Spleen (tissue), 11 donors: ENCODE data around the gene RPS18. TPM values are rescaled to one million over a fixed set of nuclear protein-coding genes. Genes with fewer than 3 reads are reported as not detected.

Source experiments
- DNase-seq: peaks from one replicate; pipeline ENCODE4 v3.0.0-alpha.2; 2020
- H3K27ac ChIP-seq, 8 donors: fragments of 200-600 bp; sonication (generic) in 7 of 8; 1 replicate in 4 of 8; 2 replicates in 4 of 8; pipeline versions ENCODE4 v1.5.0 to v1.8.0; 2016 to 2021; ENCODE audit warnings: inconsistent platforms in 4 of 8, mild to moderate bottlenecking in 4 of 8, moderate library complexity in 1 of 8
- H3K27me3 ChIP-seq, 7 donors: fragments of 200-600 bp; sonication (generic) in 6 of 7; replicated peaks in 1 of 7; 1 replicate in 4 of 7; 2 replicates in 3 of 7; pipeline versions ENCODE4 v1.5.0 to v1.8.0; 2016 to 2021; ENCODE audit warnings: inconsistent platforms in 3 of 7, mild to moderate bottlenecking in 1 of 7
- H3K36me3 ChIP-seq, 6 donors: fragments of 200-600 bp; sonication (generic) in 5 of 6; 1 replicate in 4 of 6; 2 replicates in 2 of 6; pipeline versions ENCODE4 v1.5.0 to v1.8.0; 2016 to 2021; ENCODE audit warnings: inconsistent platforms in 2 of 6
- H3K4me1 ChIP-seq, 6 donors: fragments of 200-600 bp; sonication (generic) in 5 of 6; 1 replicate in 3 of 6; 2 replicates in 3 of 6; pipeline versions ENCODE4 v1.5.0 to v1.8.0; 2016 to 2021; ENCODE audit warnings: inconsistent platforms in 3 of 6
- H3K4me3 ChIP-seq, 8 donors: fragments of 200-600 bp; sonication (generic) in 7 of 8; 1 replicate in 4 of 8; 2 replicates in 4 of 8; pipeline versions ENCODE4 v1.5.0 to v1.8.0; 2016 to 2021; ENCODE audit warnings: inconsistent platforms in 4 of 8, mild to moderate bottlenecking in 4 of 8, moderate library complexity in 2 of 8
- H3K9me3 ChIP-seq, 8 donors: fragments of 200-600 bp; sonication (generic) in 7 of 8; 1 replicate in 4 of 8; 2 replicates in 4 of 8; pipeline versions ENCODE4 v1.5.0 to v1.8.0; 2016 to 2021; ENCODE audit warnings: inconsistent platforms in 4 of 8
- CTCF ChIP-seq, 11 experiments: fragments of 200-600 bp in 7 of 11; fragments of 450-650 bp in 4 of 11; sonication (generic) in 4 of 11; IDR thresholded peaks in 8 of 11; conservative IDR thresholded peaks in 3 of 11; 1 replicate in 7 of 11; 2 replicates in 4 of 11; pipeline versions ENCODE4 v1.4.0 to v1.8.0; 2016 to 2021; ENCODE audit warnings: antibody characterized with exemption in 11 of 11, inconsistent platforms in 4 of 11, mild to moderate bottlenecking in 1 of 11
- POLR2A ChIP-seq, 3 donors: fragments of 450-650 bp; IDR thresholded peaks; one replicate each; pipeline ENCODE4 v1.5.1; 2017; ENCODE audit warnings: antibody characterized with exemption in 3 of 3, mild to moderate bottlenecking in 1 of 3
- POLR2AphosphoS5 ChIP-seq, 3 donors: sonication (generic); formaldehyde crosslinking; IDR thresholded peaks; one replicate each; pipeline ENCODE4 v1.5.1; 2017; ENCODE audit warnings: antibody characterized with exemption in 3 of 3
- WGBS, 5 donors: extraction: QIAGEN DNeasy Blood & Tissue Kit in 3 of 5; methylation state at CpG; one replicate each; pipeline versions ENCODE4 v1.1.5 to v1.1.7; 2013 to 2018; 5-methylcytosine and 5-hydroxymethylcytosine counted together
- intact Hi-C: fragments of 100-400 bp; cut with DNase I; formaldehyde crosslinking; loops from one replicate; pipeline ENCODE4 v1.15.0; 2023; ENCODE audit warnings: low total_unique reads
- polyA plus RNA-seq, 3 donors: library from polyadenylated mRNA; stranded (reverse); fragments of 200-250 nt; gene quantifications; one replicate each; pipeline ENCODE4 v1.2.1, GENCODE V29; 2013
- total RNA-seq, 7 donors: library from RNA; depleted of rRNA in 3 of 7; stranded (reverse); fragments of >200 nt in 3 of 7; fragmentation: NEBNext Ultra II Directional in 4 of 7; extraction: Animal tissue kit (Norgen Biotek cat#: 25700) in 4 of 7; gene quantifications; one replicate each; pipeline versions ENCODE4 v1.1.0 to v1.2.1, GENCODE V29; 2016 to 2021
- donor health status: healthy with polysubstance abuse.
- donor health status: DM: no; HTN: no; CAD: no; lungs with moderate emphysema.
- donor health status: DM: no; HTN: no; CAD: no.
- donor health status: Bipolar disorder and iron deficiency.
- donor health status: healthy.
- donor health status: DM: no; HTN: no; CAD: no.
- donor health status: DM: yes; HTN: yes; CAD: no.

The RPS18 gene
- total and polyA plus RNA-seq, 10 donors = 1,471 to 17,605 (median 2,766) TPM

DNA sequence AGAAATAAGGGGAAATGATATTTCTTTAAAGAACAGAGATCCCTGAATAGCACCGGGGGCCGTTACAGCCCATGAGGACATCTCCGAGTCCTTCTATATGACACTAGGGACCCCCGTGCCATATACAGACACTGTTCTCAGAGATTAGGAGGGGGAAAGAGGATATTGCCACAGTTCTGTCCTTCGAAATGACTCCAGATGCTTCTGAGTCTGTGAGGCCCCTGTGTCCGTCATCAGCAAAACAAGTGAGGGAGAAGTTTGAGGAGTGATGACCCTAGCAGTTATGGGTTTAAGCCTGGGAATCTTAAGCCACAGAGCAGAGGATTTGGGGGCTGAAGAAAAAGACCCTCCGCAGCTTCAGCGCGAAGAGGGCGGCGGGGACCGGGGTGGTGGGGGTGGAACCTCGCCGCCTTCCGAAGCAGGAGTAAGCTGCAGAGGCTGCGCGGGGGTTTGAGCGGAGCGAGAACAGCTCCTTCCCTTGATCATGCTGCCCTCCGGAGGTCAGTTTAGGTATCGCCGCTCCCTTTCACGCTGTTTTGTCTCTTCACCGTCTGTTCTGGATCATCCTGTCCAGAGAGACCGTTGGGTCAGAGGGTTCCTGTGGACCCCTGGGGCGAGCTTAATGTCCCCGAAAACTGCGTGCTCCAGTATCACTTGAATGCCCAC, 23.8 kb upstream of the RPS18 start:
- H3K27me3 ChIP-seq = peaks cover 0 to 16% (median 0%) of the 10 kb centered on the region in 7 donors
- peaks cover 10 to 45% (median 29%) of the 10 kb centered on the region in 6 donors for H3K4me1 ChIP-seq
- H3K27ac ChIP-seq = peak overlapping the region; percentile 89 to 93 (median 91)
- peaks cover 0 to 22% (median 0%) of the 10 kb centered on the region in 6 donors for H3K36me3 ChIP-seq
- peak; percentile 95 for DNase-seq
- intact Hi-C loops = loop anchor here (2.0 kb wide), 1 partner anchor 87 kb away; no protein-coding TSS in a partner anchor
- 1 to 4% (median 2%) methylated on average over 27 to 28 of the region's 28 CpGs for WGBS, 5 donors
- peak overlapping the region; percentile 33 to 73 (median 52) for H3K4me3 ChIP-seq
- no peaks in the 10 kb centered on the region for H3K9me3 ChIP-seq
- TF ChIP-seq CTCF (IDR thresholded peaks at IDR 0.05 in 8 of 11, conservative IDR thresholded peaks at IDR 0.05 in 3 of 11) = peak; percentile 90 to 98 (median 97)
- peak in 2 of 3 donors; percentile 46 to 51 for TF ChIP-seq POLR2AphosphoS5 (IDR thresholded peaks at IDR 0.05)
- TF ChIP-seq POLR2A (IDR thresholded peaks at IDR 0.05) = no peak

DNA sequence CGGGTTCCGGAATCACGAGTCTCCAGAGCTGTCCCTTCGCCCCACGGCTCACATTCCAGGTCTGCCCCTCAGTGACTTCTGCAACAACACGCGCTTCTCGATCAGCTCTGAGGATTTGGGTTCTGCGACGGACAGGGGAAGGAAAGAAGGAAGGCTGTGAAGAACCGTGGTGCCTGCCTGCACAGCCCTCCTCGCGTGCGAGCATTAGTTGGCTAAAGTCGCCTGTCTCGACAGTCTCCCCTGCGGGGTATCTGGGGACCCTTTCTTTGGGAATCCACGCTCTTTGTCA, 23.3 kb upstream of the RPS18 start:
- H3K36me3 ChIP-seq = peaks cover 0 to 22% (median 0%) of the 10 kb centered on the region in 6 donors
- TF ChIP-seq POLR2AphosphoS5 (IDR thresholded peaks at IDR 0.05) = no peak
- no peak for TF ChIP-seq POLR2A (IDR thresholded peaks at IDR 0.05)
- peak in 4 of 11 experiments; percentile 19 to 54 (median 38) for TF ChIP-seq CTCF (IDR thresholded peaks at IDR 0.05 in 8 of 11, conservative IDR thresholded peaks at IDR 0.05 in 3 of 11)
- WGBS, 5 donors = 0 to 1% (median 1%) methylated on average over 18 of the region's 18 CpGs
- no peaks in the 10 kb centered on the region for H3K9me3 ChIP-seq
- intact Hi-C loops = loop anchor here (2.0 kb wide), 1 partner anchor 88 kb away; no protein-coding TSS in a partner anchor
- no peak for DNase-seq
- H3K27ac ChIP-seq = peak overlapping the region; percentile 89 to 93 (median 91)
- H3K4me1 ChIP-seq = peaks cover 10 to 45% (median 29%) of the 10 kb centered on the region in 6 donors
- H3K27me3 ChIP-seq = peaks cover 0 to 16% (median 0%) of the 10 kb centered on the region in 7 donors
- peak overlapping the region; percentile 33 to 73 (median 52) for H3K4me3 ChIP-seq

- peak; percentile 25 to 77 (median 71) for TF ChIP-seq POLR2A (IDR thresholded peaks at IDR 0.05)
- peak in 7 of 11 experiments; percentile 10 to 58 (median 27) for TF ChIP-seq CTCF (IDR thresholded peaks at IDR 0.05 in 8 of 11, conservative IDR thresholded peaks at IDR 0.05 in 3 of 11)
- TF ChIP-seq POLR2AphosphoS5 (IDR thresholded peaks at IDR 0.05) = peak; percentile 94 to 97 (median 96)
- H3K4me3 ChIP-seq = peak overlapping the region; percentile 36 to 73 (median 52)
- no peaks in the 10 kb centered on the region for H3K9me3 ChIP-seq
- DNase-seq = peak; percentile 98
- intact Hi-C loops = loop anchor here (2.0 kb wide), 1 partner anchor 88 kb away; no protein-coding TSS in a partner anchor
- 0 to 1% (median 0%) methylated on average over 33 to 58 of the region's 58 CpGs for WGBS, 5 donors
- peak overlapping the region; percentile 89 to 93 (median 91) for H3K27ac ChIP-seq
- peaks cover 0 to 16% (median 0%) of the 10 kb centered on the region in 7 donors for H3K27me3 ChIP-seq
- H3K4me1 ChIP-seq = peaks cover 10 to 45% (median 29%) of the 10 kb centered on the region in 6 donors
- H3K36me3 ChIP-seq = peaks cover 0 to 22% (median 0%) of the 10 kb centered on the region in 6 donors
Measured at GRCh38 chr6:33248932-33249731, 22.7 kb upstream of the RPS18 start.
